HepG2 (cell line): ENCODE results near the gene TGM1. TPM values are rescaled to one million over a fixed set of nuclear protein-coding genes. Genes with fewer than 3 reads are reported as not detected.

Experiments used
- CCAR2 ChIP-seq: fragments of 200-400 bp; formaldehyde crosslinking; optimal IDR thresholded peaks from 2 replicates; pipeline ENCODE3; 2018; ENCODE audit warnings: low read depth, mild to moderate bottlenecking, low read length, moderate library complexity
- FOXK2 ChIP-seq: fragments of 450-650 bp; IDR thresholded peaks from 2 replicates; pipeline ENCODE4 v1.6.1; 2016
- LCORL ChIP-seq, 2 experiments: fragments of 450-650 bp in 1 of 2; sonication (generic) in 1 of 2; formaldehyde crosslinking in 1 of 2; IDR thresholded peaks; 2 replicates each; pipeline versions ENCODE4 v1.5.0 to v1.6.1; 2017 to 2020; ENCODE audit warnings: antibody characterized with exemption in 1 of 2, missing genetic modification reagents in 1 of 2
- MBNL3 ChIP-seq: fragments of 250-450 bp; sonication (Bioruptor Pico); conservative IDR thresholded peaks from 2 replicates; pipeline ENCODE4 v1.8.0; 2022; ENCODE audit warnings: mild to moderate bottlenecking, inconsistent platforms
- RBAK ChIP-seq: sonication (generic); formaldehyde crosslinking; IDR thresholded peaks from 2 replicates; pipeline ENCODE4 v1.5.1; 2020; ENCODE audit warnings: mild to moderate bottlenecking, missing genetic modification reagents
- RFX1 ChIP-seq: fragments of 450-650 bp; IDR thresholded peaks from 2 replicates; pipeline ENCODE4 v1.6.1; 2017
- RXRA ChIP-seq: sonication (generic); formaldehyde crosslinking; IDR thresholded peaks from 2 replicates; pipeline ENCODE4 v1.5.1; 2020; ENCODE audit warnings: missing genetic modification reagents
- ZBTB21 ChIP-seq: sonication (generic); formaldehyde crosslinking; IDR thresholded peaks from 2 replicates; pipeline ENCODE4 v1.4.0; 2020; ENCODE audit warnings: missing genetic modification reagents
- ZC3H4 ChIP-seq: sonication (generic); formaldehyde crosslinking; IDR thresholded peaks from 2 replicates; pipeline ENCODE4 v1.4.0; 2020; ENCODE audit warnings: missing genetic modification reagents, borderline replicate concordance
- ZFP41 ChIP-seq: sonication (generic); formaldehyde crosslinking; IDR thresholded peaks from 2 replicates; pipeline ENCODE4 v1.4.0; 2020; ENCODE audit warnings: mild to moderate bottlenecking, missing genetic modification reagents, borderline replicate concordance
- ZMYM2 ChIP-seq: sonication (generic); formaldehyde crosslinking; IDR thresholded peaks from 2 replicates; pipeline ENCODE4 v1.8.0; 2022; ENCODE audit warnings: mild to moderate bottlenecking, missing genetic modification reagents
- ZNF12 ChIP-seq: sonication (generic); formaldehyde crosslinking; IDR thresholded peaks from 2 replicates; pipeline ENCODE4 v1.5.0; 2020; ENCODE audit warnings: missing genetic modification reagents
- ZNF224 ChIP-seq: sonication (generic); formaldehyde crosslinking; IDR thresholded peaks from 2 replicates; pipeline ENCODE4 v1.5.0; 2020; ENCODE audit warnings: mild to moderate bottlenecking, missing genetic modification reagents
- ZNF496 ChIP-seq: sonication (generic); formaldehyde crosslinking; IDR thresholded peaks from 2 replicates; pipeline ENCODE4 v1.8.1; 2023; ENCODE audit warnings: mild to moderate bottlenecking, moderate library complexity, missing genetic modification reagents; ENCODE audit not compliant: insufficient replicate concordance
- ZNF564 ChIP-seq: sonication (generic); formaldehyde crosslinking; IDR thresholded peaks from 2 replicates; pipeline ENCODE4 v1.8.1; 2023; ENCODE audit warnings: mild to moderate bottlenecking, missing genetic modification reagents
- ZNF619 ChIP-seq: sonication (generic); formaldehyde crosslinking; IDR thresholded peaks from 2 replicates; pipeline ENCODE4 v1.4.0; 2020; ENCODE audit warnings: mild to moderate bottlenecking, missing genetic modification reagents
- ZNF782 ChIP-seq: sonication (generic); formaldehyde crosslinking; IDR thresholded peaks from 2 replicates; pipeline ENCODE4 v1.4.0; 2020; ENCODE audit warnings: missing genetic modification reagents, mild to moderate bottlenecking, borderline replicate concordance
- polyA plus RNA-seq, 8 experiments: library from polyadenylated mRNA; depleted of rRNA in 3 of 8; stranded (reverse) in 7 of 8; unstranded in 1 of 8; fragments of >200 nt; fragmentation: Illumina TruSeq in 4 of 8; extraction: Trizol in 4 of 8; gene quantifications; 2 replicates each; pipeline versions ENCODE4 v1.2.1 to v1.2.3, GENCODE V29; 2011 to 2016; ENCODE audit warnings: low read depth in 4 of 8, missing spikeins in 1 of 8, mixed read lengths in 1 of 8; ENCODE audit not compliant: insufficient read depth in 1 of 8
- total RNA-seq, 5 experiments: library from RNA; depleted of rRNA; stranded (reverse); fragments of >200 nt; fragmentation: Illumina TruSeq; extraction: Trizol; gene quantifications; 2 replicates each; pipeline ENCODE4 v1.2.3, GENCODE V29; 2016; ENCODE audit warnings: low read depth in 1 of 5
- TF ChIP-seq, protein P1 (sequence below): IDR thresholded peaks from 2 replicates; pipeline ENCODE4 v1.6.1; 2018; ENCODE audit warnings: missing genetic modification reagents
- TF ChIP-seq, protein P2 (sequence below): sonication (generic); formaldehyde crosslinking; IDR thresholded peaks from 2 replicates; pipeline ENCODE4 v1.9.0; 2021; ENCODE audit warnings: missing genetic modification reagents, mild to moderate bottlenecking, borderline replicate concordance
- TF ChIP-seq, protein P3 (sequence below): IDR thresholded peaks from 2 replicates; pipeline ENCODE4 v1.6.1; 2012; ENCODE audit warnings: low read depth, low read length, improper control_type of control experiment
- TF ChIP-seq, protein P4 (sequence below): sonication (generic); formaldehyde crosslinking; IDR thresholded peaks from 2 replicates; pipeline ENCODE4 v1.5.1; 2020; ENCODE audit warnings: mild to moderate bottlenecking, missing genetic modification reagents, borderline replicate concordance

Gene TGM1
- total and polyA plus RNA-seq, 2 of the 13 experiments (the other 11 are each of a cell fraction or from before 2014, with no cell fraction given): 3.2 to 10.6 TPM

DNA sequence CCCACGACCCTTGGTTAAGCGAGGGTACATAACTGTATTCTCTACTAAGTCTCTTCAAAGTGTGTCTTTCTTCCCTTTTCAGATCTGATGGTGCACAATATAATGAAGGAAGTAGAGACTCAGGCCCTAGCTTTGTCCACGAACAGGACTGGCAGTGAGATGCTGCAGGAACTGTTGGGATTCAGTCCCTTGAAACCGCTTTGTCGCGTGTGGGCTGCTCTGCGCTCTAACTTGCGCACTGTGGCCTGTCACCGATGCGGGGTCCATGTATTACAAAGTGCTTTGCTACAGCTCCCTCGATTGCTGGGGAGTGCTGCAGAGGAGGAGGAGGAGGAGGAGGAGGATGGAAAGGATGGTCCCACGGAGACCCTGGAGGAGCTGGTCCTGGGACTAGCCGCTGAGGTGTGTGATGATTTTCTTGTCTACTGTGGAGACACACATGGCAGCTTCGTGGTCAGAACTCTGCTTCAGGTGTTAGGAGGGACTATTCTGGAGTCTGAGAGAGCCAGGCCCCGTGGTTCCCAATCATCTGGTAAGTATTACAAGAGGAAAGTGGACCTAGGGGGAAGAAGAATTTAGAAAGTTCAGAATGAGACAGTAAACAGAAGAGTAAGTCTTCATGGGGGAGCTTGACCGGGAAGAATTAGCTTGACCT, 37.5 kb upstream of the TGM1 start (continued):
- 0 out of 2 replicates have a peak, but pooled peaks have one; percentile 48 for TF ChIP-seq ZNF619 (CRISPR knock-in tag)
- no peak for TF ChIP-seq ZNF12 (CRISPR knock-in tag)
- TF ChIP-seq, protein P1, sequence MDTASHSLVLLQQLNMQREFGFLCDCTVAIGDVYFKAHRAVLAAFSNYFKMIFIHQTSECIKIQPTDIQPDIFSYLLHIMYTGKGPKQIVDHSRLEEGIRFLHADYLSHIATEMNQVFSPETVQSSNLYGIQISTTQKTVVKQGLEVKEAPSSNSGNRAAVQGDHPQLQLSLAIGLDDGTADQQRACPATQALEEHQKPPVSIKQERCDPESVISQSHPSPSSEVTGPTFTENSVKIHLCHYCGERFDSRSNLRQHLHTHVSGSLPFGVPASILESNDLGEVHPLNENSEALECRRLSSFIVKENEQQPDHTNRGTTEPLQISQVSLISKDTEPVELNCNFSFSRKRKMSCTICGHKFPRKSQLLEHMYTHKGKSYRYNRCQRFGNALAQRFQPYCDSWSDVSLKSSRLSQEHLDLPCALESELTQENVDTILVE (CRISPR knock-in tag): no peak
- no peak for TF ChIP-seq ZMYM2 (CRISPR knock-in tag)
- TF ChIP-seq LCORL (IDR thresholded peaks at IDR 0.05): no peak
- TF ChIP-seq LCORL (CRISPR knock-in tag; IDR thresholded peaks at IDR 0.05): no peak
- TF ChIP-seq, protein P2, sequence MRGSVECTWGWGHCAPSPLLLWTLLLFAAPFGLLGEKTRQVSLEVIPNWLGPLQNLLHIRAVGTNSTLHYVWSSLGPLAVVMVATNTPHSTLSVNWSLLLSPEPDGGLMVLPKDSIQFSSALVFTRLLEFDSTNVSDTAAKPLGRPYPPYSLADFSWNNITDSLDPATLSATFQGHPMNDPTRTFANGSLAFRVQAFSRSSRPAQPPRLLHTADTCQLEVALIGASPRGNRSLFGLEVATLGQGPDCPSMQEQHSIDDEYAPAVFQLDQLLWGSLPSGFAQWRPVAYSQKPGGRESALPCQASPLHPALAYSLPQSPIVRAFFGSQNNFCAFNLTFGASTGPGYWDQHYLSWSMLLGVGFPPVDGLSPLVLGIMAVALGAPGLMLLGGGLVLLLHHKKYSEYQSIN (CRISPR knock-in tag): no peak
- no peak for TF ChIP-seq ZNF564 (CRISPR knock-in tag)
- no peak for TF ChIP-seq ZNF782
- TF ChIP-seq MBNL3 (CRISPR knock-in tag): no peak
- no peak for TF ChIP-seq CCAR2
- no peak for TF ChIP-seq ZFP41
- no peak for TF ChIP-seq FOXK2
- no peak for TF ChIP-seq ZNF496 (CRISPR knock-in tag)
- peak; percentile 19; the same call in 1 of the 2 replicates for TF ChIP-seq ZBTB21
- no peak for TF ChIP-seq RBAK
- TF ChIP-seq ZC3H4 (CRISPR knock-in tag): no peak; the same call in 1 of the 2 replicates
- TF ChIP-seq RXRA (CRISPR knock-in tag): no peak; the same call in 1 of the 2 replicates
- TF ChIP-seq, protein P3, sequence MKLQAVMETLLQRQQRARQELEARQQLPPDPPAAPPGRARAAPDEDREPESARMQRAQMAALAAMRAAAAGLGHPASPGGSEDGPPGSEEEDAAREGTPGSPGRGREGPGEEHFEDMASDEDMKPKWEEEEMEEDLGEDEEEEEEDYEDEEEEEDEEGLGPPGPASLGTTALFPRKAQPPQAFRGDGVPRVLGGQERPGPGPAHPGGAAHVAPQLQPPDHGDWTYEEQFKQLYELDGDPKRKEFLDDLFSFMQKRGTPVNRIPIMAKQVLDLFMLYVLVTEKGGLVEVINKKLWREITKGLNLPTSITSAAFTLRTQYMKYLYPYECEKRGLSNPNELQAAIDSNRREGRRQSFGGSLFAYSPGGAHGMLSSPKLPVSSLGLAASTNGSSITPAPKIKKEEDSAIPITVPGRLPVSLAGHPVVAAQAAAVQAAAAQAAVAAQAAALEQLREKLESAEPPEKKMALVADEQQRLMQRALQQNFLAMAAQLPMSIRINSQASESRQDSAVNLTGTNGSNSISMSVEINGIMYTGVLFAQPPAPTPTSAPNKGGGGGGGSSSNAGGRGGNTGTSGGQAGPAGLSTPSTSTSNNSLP: no peak
- no peak for TF ChIP-seq RFX1
- TF ChIP-seq, protein P4, sequence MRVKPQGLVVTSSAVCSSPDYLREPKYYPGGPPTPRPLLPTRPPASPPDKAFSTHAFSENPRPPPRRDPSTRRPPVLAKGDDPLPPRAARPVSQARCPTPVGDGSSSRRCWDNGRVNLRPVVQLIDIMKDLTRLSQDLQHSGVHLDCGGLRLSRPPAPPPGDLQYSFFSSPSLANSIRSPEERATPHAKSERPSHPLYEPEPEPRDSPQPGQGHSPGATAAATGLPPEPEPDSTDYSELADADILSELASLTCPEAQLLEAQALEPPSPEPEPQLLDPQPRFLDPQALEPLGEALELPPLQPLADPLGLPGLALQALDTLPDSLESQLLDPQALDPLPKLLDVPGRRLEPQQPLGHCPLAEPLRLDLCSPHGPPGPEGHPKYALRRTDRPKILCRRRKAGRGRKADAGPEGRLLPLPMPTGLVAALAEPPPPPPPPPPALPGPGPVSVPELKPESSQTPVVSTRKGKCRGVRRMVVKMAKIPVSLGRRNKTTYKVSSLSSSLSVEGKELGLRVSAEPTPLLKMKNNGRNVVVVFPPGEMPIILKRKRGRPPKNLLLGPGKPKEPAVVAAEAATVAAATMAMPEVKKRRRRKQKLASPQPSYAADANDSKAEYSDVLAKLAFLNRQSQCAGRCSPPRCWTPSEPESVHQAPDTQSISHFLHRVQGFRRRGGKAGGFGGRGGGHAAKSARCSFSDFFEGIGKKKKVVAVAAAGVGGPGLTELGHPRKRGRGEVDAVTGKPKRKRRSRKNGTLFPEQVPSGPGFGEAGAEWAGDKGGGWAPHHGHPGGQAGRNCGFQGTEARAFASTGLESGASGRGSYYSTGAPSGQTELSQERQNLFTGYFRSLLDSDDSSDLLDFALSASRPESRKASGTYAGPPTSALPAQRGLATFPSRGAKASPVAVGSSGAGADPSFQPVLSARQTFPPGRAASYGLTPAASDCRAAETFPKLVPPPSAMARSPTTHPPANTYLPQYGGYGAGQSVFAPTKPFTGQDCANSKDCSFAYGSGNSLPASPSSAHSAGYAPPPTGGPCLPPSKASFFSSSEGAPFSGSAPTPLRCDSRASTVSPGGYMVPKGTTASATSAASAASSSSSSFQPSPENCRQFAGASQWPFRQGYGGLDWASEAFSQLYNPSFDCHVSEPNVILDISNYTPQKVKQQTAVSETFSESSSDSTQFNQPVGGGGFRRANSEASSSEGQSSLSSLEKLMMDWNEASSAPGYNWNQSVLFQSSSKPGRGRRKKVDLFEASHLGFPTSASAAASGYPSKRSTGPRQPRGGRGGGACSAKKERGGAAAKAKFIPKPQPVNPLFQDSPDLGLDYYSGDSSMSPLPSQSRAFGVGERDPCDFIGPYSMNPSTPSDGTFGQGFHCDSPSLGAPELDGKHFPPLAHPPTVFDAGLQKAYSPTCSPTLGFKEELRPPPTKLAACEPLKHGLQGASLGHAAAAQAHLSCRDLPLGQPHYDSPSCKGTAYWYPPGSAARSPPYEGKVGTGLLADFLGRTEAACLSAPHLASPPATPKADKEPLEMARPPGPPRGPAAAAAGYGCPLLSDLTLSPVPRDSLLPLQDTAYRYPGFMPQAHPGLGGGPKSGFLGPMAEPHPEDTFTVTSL (CRISPR knock-in tag): 0 out of 2 replicates have a peak, but pooled peaks have one; percentile 5
- no peak for TF ChIP-seq ZNF224
